ENCODE data around the gene CSNK2A2. TPM values are rescaled to one million over a fixed set of nuclear protein-coding genes. Genes with fewer than 3 reads are reported as not detected.

CSNK2A2 gene
- total RNA-seq, 2 donors from 2014 or later: 29.2 to 40.1 TPM

DNA sequence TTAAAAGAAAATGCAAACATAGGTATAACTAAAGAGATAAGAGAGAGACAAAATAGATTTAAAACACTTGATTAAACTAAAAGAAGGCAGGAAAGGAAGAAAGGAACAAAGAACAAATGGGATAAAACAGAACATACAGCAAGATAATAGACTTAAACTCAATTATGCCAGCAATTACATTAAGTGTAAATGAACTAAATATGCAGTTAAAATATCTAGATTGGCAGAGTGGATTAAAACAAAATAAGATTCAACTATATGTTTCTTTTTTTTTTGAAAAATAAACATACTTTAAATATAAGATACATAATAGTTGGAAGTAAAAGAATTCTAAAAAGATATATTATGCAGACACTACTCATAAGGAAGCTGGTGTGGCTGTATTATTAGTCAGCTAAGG is 59.1 kb downstream of the CSNK2A2 start:
- no peak overlapping the region for H3K27ac ChIP-seq
- ATAC-seq (ENCODE audit: insufficient number of reproducible peaks, low FRiP score, low read depth) (no peak), DNase-seq (ENCODE audit: low spot score) (no peak)
- TF ChIP-seq, protein P1, sequence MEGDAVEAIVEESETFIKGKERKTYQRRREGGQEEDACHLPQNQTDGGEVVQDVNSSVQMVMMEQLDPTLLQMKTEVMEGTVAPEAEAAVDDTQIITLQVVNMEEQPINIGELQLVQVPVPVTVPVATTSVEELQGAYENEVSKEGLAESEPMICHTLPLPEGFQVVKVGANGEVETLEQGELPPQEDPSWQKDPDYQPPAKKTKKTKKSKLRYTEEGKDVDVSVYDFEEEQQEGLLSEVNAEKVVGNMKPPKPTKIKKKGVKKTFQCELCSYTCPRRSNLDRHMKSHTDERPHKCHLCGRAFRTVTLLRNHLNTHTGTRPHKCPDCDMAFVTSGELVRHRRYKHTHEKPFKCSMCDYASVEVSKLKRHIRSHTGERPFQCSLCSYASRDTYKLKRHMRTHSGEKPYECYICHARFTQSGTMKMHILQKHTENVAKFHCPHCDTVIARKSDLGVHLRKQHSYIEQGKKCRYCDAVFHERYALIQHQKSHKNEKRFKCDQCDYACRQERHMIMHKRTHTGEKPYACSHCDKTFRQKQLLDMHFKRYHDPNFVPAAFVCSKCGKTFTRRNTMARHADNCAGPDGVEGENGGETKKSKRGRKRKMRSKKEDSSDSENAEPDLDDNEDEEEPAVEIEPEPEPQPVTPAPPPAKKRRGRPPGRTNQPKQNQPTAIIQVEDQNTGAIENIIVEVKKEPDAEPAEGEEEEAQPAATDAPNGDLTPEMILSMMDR (IDR thresholded peaks at IDR 0.05): no peak
- H3K27me3 ChIP-seq (replicated peaks; ENCODE audit: insufficient read depth): no peaks in the 10 kb centered on the region
- H3K36me3 ChIP-seq: no peaks in the 10 kb centered on the region
- peaks cover 4% of the 10 kb centered on the region for H3K9me3 ChIP-seq
- no peak overlapping the region for H3K4me3 ChIP-seq
- no peaks in the 10 kb centered on the region for H3K4me1 ChIP-seq (ENCODE audit: control insufficient read depth in 1 of 2, low read depth in 2 of 2)

DNA sequence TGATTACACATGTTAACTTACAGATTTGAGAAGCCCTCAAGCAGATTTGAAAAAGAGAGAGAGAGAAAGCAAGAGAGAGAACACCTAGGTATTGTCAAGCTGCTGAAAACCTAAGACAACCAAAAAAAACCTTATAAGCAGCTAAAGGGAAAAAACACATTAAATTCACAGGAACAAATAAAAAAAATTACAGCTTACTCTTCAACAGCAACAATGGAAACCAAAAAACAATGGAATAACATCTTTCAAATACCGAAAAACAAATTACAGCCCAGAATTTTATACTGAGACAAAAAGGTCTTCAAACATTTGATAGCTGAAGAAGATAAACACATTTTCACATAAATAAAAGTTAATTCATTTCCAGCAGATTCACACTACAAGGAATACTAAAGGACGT is 60.3 kb downstream of the CSNK2A2 start:
- H3K27me3 ChIP-seq (replicated peaks; ENCODE audit: insufficient read depth): no peaks in the 10 kb centered on the region
- H3K4me3 ChIP-seq: no peak overlapping the region
- H3K9me3 ChIP-seq: peaks cover 4% of the 10 kb centered on the region
- ATAC-seq (ENCODE audit: insufficient number of reproducible peaks, low FRiP score, low read depth) (no peak), DNase-seq (ENCODE audit: low spot score) (no peak)
- no peaks in the 10 kb centered on the region for H3K4me1 ChIP-seq (ENCODE audit: control insufficient read depth in 1 of 2, low read depth in 2 of 2)
- no peak overlapping the region for H3K27ac ChIP-seq
- TF ChIP-seq, protein P1 (IDR thresholded peaks at IDR 0.05): no peak
- no peaks in the 10 kb centered on the region for H3K36me3 ChIP-seq

DNA sequence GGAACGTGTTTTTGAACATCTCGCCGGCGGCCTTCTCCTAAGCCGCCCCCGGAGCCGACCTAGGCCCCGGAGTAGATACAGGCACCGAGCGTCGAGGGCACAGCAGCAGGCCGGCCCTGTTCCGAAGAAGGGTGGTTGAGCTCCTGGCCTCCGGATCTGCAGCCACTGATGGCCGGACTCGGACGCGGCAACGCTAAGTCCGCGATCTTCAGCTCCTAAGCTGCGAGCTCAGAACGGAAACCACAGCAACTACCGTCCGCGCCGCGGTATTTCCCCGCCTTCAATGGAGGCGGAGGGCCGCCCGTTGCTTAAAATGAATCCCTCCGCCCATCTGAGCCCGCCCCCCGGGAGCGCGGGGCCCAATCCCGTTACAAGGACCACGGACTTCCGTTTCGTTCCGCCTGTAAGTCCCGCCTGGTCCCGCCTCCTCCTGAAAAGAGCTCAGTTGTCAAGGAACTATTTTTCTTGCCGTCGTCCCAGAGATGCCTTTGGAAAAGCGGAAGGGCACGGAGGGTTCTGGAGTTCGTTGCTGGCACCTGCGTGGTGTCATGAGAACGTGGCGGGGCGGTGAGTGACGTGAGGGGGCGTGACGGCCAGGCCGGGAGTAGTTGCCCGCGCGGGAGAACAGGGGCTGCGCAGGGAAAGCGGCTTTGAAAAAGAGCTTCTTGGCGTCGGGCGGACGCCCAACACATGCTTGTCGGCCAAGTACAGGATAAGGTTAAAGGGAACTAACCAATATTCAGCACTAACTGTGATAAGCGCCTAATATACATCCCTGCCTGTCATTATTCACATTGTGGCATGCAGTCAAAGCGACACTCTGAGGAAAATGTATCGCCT is 68.6 kb downstream of the CSNK2A2 start, which contains the start of gene CFAP20:
Gene CFAP20 (minus strand): TSS at position 285 of the 840 bp plus-strand sequence. CDS start 266 bp downstream, at position 19.
- TF ChIP-seq, protein P1 (IDR thresholded peaks at IDR 0.05): no peak
- no peaks in the 10 kb centered on the region for H3K36me3 ChIP-seq
- H3K27ac ChIP-seq: peak within 1 kb of the TSS; percentile 78 to 85
- peak; percentile 99 for ATAC-seq (ENCODE audit: insufficient number of reproducible peaks, low FRiP score, low read depth)
- peak within 1 kb of the TSS; percentile 97 for H3K4me3 ChIP-seq
- peaks cover 15 to 42% of the 10 kb centered on the region in 2 donors for H3K4me1 ChIP-seq (ENCODE audit: control insufficient read depth in 1 of 2, low read depth in 2 of 2)
- no peaks in the 10 kb centered on the region for H3K27me3 ChIP-seq (replicated peaks; ENCODE audit: insufficient read depth)
- no peaks in the 10 kb centered on the region for H3K9me3 ChIP-seq
- peak; percentile 98 for DNase-seq (ENCODE audit: low spot score)

DNA sequence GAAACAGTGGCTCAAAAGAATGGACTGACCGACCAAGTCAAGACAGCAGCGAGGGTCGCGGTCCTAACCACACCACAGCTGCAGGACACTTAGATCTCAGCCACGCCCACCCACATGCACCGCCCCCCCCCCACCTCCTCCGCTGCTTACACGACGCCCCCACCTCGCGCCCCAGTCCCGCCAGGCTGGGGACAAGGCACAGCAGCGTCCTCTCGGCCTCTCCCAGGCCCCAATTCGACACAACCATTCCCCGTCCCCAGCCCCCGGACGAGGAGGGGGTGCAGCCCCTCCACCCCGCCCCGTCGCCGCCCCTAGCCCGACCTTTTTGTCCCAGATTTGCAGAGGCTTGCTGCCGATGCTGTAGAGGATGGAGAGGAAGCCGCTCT is 69.2 kb downstream of the CSNK2A2 start:
- TF ChIP-seq, protein P1 (IDR thresholded peaks at IDR 0.05): no peak
- ATAC-seq (ENCODE audit: insufficient number of reproducible peaks, low FRiP score, low read depth) (no peak), DNase-seq (ENCODE audit: low spot score) (no peak)
- H3K27ac ChIP-seq: peak overlapping the region; percentile 78 to 85
- H3K36me3 ChIP-seq: no peaks in the 10 kb centered on the region
- H3K4me3 ChIP-seq: peak overlapping the region; percentile 97
- H3K4me1 ChIP-seq (ENCODE audit: control insufficient read depth in 1 of 2, low read depth in 2 of 2): peaks cover 15 to 46% of the 10 kb centered on the region in 2 donors
- no peaks in the 10 kb centered on the region for H3K27me3 ChIP-seq (replicated peaks; ENCODE audit: insufficient read depth)
- H3K9me3 ChIP-seq: no peaks in the 10 kb centered on the region

DNA sequence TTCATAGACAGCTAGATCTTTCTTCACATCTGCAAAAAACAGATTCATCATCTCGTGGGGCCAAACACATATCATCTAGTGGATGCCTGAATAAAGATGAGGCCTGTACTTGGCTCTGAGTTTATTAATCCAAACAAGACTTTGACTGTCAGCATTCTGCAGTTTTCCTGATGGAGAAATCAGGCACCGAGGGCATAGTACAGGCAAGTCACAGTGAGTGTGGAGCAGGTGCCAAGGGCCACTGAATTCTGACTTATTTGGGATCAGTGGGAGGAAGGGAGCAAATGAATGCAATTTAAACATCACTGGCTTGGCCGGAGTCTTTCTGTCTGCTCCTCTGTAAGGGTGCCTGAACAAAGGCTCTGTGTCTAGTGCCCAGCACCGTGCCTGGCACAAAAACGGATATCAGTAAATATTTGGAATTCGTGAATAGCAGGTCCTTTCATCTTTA is 69.7 kb downstream of the CSNK2A2 start:
- TF ChIP-seq, protein P1 (IDR thresholded peaks at IDR 0.05): no peak
- H3K27me3 ChIP-seq (replicated peaks; ENCODE audit: insufficient read depth): no peaks in the 10 kb centered on the region
- DNase-seq (ENCODE audit: low spot score) (no peak), ATAC-seq (ENCODE audit: insufficient number of reproducible peaks, low FRiP score, low read depth) (no peak)
- peak overlapping the region; percentile 97 for H3K4me3 ChIP-seq
- H3K27ac ChIP-seq: no peak overlapping the region
- peaks cover 15 to 46% of the 10 kb centered on the region in 2 donors for H3K4me1 ChIP-seq (ENCODE audit: control insufficient read depth in 1 of 2, low read depth in 2 of 2)
- no peaks in the 10 kb centered on the region for H3K9me3 ChIP-seq
- no peaks in the 10 kb centered on the region for H3K36me3 ChIP-seq

Measured in thoracic aorta (tissue), 2 donors.